Prostate gland (tissue), 2 donors: ENCODE measurements around the gene SGSM2. TPM values are rescaled to one million over a fixed set of nuclear protein-coding genes. Genes with fewer than 3 reads are reported as not detected.

Source experiments
- DNase-seq: peaks from one replicate; pipeline ENCODE4 v3.0.0-alpha.2; 2019; ENCODE audit warnings: low spot score
- H3K27ac ChIP-seq, 2 donors: fragments of 200-600 bp; sonication (generic); 2 replicates each; pipeline ENCODE4 v1.5.1; 2017 to 2019
- H3K27me3 ChIP-seq: fragments of 200-600 bp; sonication (generic); replicated peaks from 2 replicates; pipeline ENCODE4 v1.5.1; 2019; ENCODE audit not compliant: insufficient read depth
- H3K36me3 ChIP-seq, 2 donors: fragments of 200-600 bp; sonication (generic); 1 replicate in 1 of 2; 2 replicates in 1 of 2; pipeline versions ENCODE4 v1.5.1 to v1.8.1; 2017 to 2019
- H3K4me1 ChIP-seq: fragments of 200-600 bp; sonication (generic); replicated peaks from 2 replicates; pipeline ENCODE4 v1.5.1; 2019
- H3K4me3 ChIP-seq, 2 donors: fragments of 200-600 bp; sonication (generic); 2 replicates each; pipeline ENCODE4 v1.5.1; 2017 to 2019
- H3K9me3 ChIP-seq: fragments of 200-600 bp; sonication (generic); 2 replicates; pipeline ENCODE4 v1.5.1; 2017
- CTCF ChIP-seq, 4 experiments: fragments of 200-600 bp in 2 of 4; fragments of 450-650 bp in 2 of 4; sonication (generic) in 2 of 4; IDR thresholded peaks; 1 replicate in 3 of 4; 2 replicates in 1 of 4; pipeline ENCODE4 v1.5.1; 2016 to 2019; ENCODE audit warnings: antibody characterized with exemption in 4 of 4, mild to moderate bottlenecking in 2 of 4, moderate library complexity in 2 of 4
- POLR2A ChIP-seq: fragments of 450-650 bp; IDR thresholded peaks from one replicate; pipeline ENCODE4 v1.6.1; 2016; ENCODE audit warnings: antibody characterized with exemption, mild to moderate bottlenecking
- POLR2AphosphoS5 ChIP-seq: sonication (generic); formaldehyde crosslinking; IDR thresholded peaks from one replicate; pipeline ENCODE4 v1.6.1; 2017; ENCODE audit warnings: antibody characterized with exemption
- WGBS: methylation state at CpG from one replicate; pipeline ENCODE4 v1.1.5; 2018; 5-methylcytosine and 5-hydroxymethylcytosine counted together
- intact Hi-C: fragments of 100-400 bp; cut with DNase I; formaldehyde crosslinking; loops from one replicate; pipeline ENCODE4 v1.14.2; 2022
- total RNA-seq, 2 donors: library from RNA; depleted of rRNA; stranded (reverse); fragments of >200 nt; gene quantifications; one replicate each; pipeline ENCODE4 v1.1.0, GENCODE V29; 2016

Gene SGSM2
- total RNA-seq, 2 donors from 2014 or later: 118 to 172 TPM

- WGBS: 85% methylated on average over 3 of the region's 3 CpGs
- Histone ChIP-seq H3K27ac (no peak overlapping the region), H3K9me3 (no peaks in the 10 kb centered on the region), H3K36me3 (peaks cover 0 to under 1% of the 10 kb centered on the region in 2 donors), H3K27me3 (no peaks in the 10 kb centered on the region), H3K4me1 (no peaks in the 10 kb centered on the region), H3K4me3 (no peak overlapping the region)
- DNase-seq: no peak
- intact Hi-C loops: no loop called here
- TF ChIP-seq CTCF (IDR thresholded peaks at IDR 0.05) (no peak), POLR2AphosphoS5 (no peak), POLR2A (no peak)
These were observed 19.5 kb upstream of the SGSM2 start for GRCh38 chr17:2317796-2318195.

- intact Hi-C loops: no loop called here
- no peaks in the 10 kb centered on the region for H3K27me3 ChIP-seq
- H3K4me3 ChIP-seq: no peak overlapping the region
- TF ChIP-seq CTCF (IDR thresholded peaks at IDR 0.05) (no peak), POLR2AphosphoS5 (no peak), POLR2A (no peak)
- no peaks in the 10 kb centered on the region for H3K4me1 ChIP-seq
- no peak overlapping the region for H3K27ac ChIP-seq
- H3K9me3 ChIP-seq: no peaks in the 10 kb centered on the region
- H3K36me3 ChIP-seq: peaks cover 0 to 5% of the 10 kb centered on the region in 2 donors
- no peak for DNase-seq
These were observed 18.2 kb upstream of the SGSM2 start for GRCh38 chr17:2319051-2319450.

GRCh38 chr17:2321399-2321798 is 15.9 kb upstream of the SGSM2 start:
- 58% methylated on average over 1 of the region's 1 CpG for WGBS
- DNase-seq: no peak
- H3K9me3 ChIP-seq: no peaks in the 10 kb centered on the region
- H3K4me1 ChIP-seq: no peaks in the 10 kb centered on the region
- H3K27me3 ChIP-seq: no peaks in the 10 kb centered on the region
- no peak overlapping the region for H3K4me3 ChIP-seq
- H3K27ac ChIP-seq: no peak overlapping the region
- peaks cover 5 to 7% of the 10 kb centered on the region in 2 donors for H3K36me3 ChIP-seq
- TF ChIP-seq POLR2AphosphoS5: no peak
- intact Hi-C loops: no loop called here

- DNase-seq: no peak
- Histone ChIP-seq H3K27me3 (no peaks in the 10 kb centered on the region), H3K4me3 (no peak overlapping the region), H3K27ac (no peak overlapping the region), H3K4me1 (no peaks in the 10 kb centered on the region), H3K36me3 (peaks cover 5 to 7% of the 10 kb centered on the region in 2 donors), H3K9me3 (no peaks in the 10 kb centered on the region)
- TF ChIP-seq CTCF (IDR thresholded peaks at IDR 0.05): no peak
- TF ChIP-seq POLR2AphosphoS5: no peak
- no peak for TF ChIP-seq POLR2A
- intact Hi-C loops: no loop called here
- 83% methylated on average over 2 of the region's 2 CpGs for WGBS
These were observed 13.5 kb upstream of the SGSM2 start for GRCh38 chr17:2323629-2324314.

- Histone ChIP-seq H3K9me3 (no peaks in the 10 kb centered on the region), H3K4me3 (no peak overlapping the region), H3K36me3 (peaks cover 6 to 21% of the 10 kb centered on the region in 2 donors), H3K4me1 (no peaks in the 10 kb centered on the region), H3K27ac (no peak overlapping the region), H3K27me3 (no peaks in the 10 kb centered on the region)
- WGBS: 76% methylated on average over 3 of the region's 3 CpGs
- no peak for DNase-seq
- TF ChIP-seq POLR2A (no peak), CTCF (IDR thresholded peaks at IDR 0.05) (no peak)
- intact Hi-C loops: no loop called here
These were observed 6.0 kb upstream of the SGSM2 start for GRCh38 chr17:2331303-2331702.
